GM12878 (cell line): ENCODE data around the gene DDC.

Experiments
- CTCF ChIP-seq, 3 experiments: IDR thresholded peaks in 2 of 3; conservative IDR thresholded peaks in 1 of 3; 2 replicates each; pipeline ENCODE4 v1.5.1; 2011; ENCODE audit warnings: low read depth in 3 of 3, low read length in 3 of 3, mild to moderate bottlenecking in 3 of 3, control low read depth in 2 of 3, moderate library complexity in 2 of 3, inconsistent platforms in 1 of 3, mixed read lengths in 1 of 3; ENCODE audit not compliant: control insufficient read depth in 2 of 3, insufficient read depth in 1 of 3; ENCODE audit errors: extremely low read depth in 1 of 3
- SIN3A ChIP-seq: IDR thresholded peaks from 2 replicates; pipeline ENCODE4 v1.6.1; 2012; ENCODE audit warnings: low read depth, low read length, improper control_type of control experiment
- TF ChIP-seq, protein P1 (sequence below): IDR thresholded peaks from 2 replicates; pipeline ENCODE4 v1.6.1; 2011; ENCODE audit warnings: low read depth, low read length, improper control_type of control experiment, borderline replicate concordance

- TF ChIP-seq CTCF (IDR thresholded peaks at IDR 0.05 in 2 of 3, conservative IDR thresholded peaks at IDR 0.05 in 1 of 3; ENCODE audit: control insufficient read depth in 2 of 3, extremely low read depth in 1 of 3, insufficient read depth in 1 of 3, low read depth in 3 of 3, low read length in 3 of 3): no peak
- TF ChIP-seq SIN3A: no peak
- TF ChIP-seq, protein P1, sequence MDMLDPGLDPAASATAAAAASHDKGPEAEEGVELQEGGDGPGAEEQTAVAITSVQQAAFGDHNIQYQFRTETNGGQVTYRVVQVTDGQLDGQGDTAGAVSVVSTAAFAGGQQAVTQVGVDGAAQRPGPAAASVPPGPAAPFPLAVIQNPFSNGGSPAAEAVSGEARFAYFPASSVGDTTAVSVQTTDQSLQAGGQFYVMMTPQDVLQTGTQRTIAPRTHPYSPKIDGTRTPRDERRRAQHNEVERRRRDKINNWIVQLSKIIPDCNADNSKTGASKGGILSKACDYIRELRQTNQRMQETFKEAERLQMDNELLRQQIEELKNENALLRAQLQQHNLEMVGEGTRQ: no peak
These were observed 21.3 kb downstream of the DDC start for GRCh38 chr7:50543776-50544442.
